DMS 273 (cell line): Measurements from ENCODE around the gene TPM4.
A peak's percentile ranks its signal among the peaks of the same experiment; 100 is the strongest.
"Not testable (repeated sequence)": the region's sequence is repeated elsewhere in the genome, so short reads cannot be mapped to it uniquely, and the experiment has no call there.

ENCODE experiments used
- DNase-seq: peaks from one replicate; lab custom pipeline; 2025; ENCODE audit not compliant: unreplicated experiment; lab: John Stamatoyannopoulos, UW

Gene TPM4

DNA sequence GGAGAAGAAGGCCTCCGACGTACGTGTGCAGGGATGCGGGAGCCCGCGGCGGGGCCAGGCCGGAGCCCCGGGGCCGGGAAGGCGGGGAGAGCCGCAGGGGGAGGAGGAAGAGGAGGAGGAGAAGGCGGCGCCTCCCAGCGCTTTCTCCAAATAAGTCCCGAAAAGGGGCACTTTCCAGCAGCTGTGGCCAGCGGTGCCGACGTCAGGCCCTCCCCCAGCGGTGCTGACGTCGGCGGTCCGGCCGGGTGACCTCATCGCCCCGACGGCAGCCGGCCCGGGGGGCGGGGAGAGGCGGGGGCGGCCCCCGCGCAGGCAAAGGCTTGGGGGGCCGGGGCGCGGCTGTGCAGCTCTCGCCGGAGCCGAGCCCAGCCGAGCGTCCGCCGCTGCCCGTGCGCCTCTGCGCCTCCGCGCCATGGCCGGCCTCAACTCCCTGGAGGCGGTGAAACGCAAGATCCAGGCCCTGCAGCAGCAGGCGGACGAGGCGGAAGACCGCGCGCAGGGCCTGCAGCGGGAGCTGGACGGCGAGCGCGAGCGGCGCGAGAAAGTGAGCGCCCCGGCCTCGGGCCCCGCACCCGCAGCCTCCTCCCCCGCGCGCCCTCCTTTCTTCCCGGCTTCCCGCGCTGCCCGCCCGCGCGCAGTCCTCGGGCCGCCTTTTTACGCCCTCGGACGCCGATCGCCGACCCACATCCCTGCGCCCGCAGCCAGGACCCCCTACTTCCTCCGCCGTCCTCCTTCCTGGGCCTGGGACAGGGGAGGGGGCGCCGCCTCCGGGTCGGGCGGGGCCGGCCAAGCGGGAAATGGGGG, at the start of gene TPM4:
Gene TPM4 (plus strand): TSS at position 342 of the 804 bp plus-strand sequence. CDS start 71 bp downstream, at position 413.
- peak; percentile 92 for DNase-seq

DNA sequence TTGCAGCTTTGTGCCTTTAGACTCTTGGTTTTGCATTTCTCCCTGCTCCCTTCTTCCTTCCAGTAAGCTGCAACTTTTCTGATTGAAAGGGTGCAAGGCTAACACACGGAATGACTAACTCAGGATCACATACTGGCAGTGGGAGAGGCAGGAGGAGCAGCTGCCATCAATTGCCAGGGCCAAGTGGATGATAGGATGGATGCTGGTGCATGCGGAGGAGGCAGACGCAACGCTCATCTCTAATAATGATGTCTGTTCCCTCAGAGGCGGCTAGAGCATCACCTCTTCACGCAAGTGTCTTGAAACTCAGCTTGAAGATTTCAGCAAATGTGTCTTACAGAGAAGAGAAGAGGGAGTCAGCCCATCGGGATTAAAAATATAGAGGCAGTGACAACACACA, 49.5 kb upstream of the TPM4 start:
- no peak for DNase-seq

DNA sequence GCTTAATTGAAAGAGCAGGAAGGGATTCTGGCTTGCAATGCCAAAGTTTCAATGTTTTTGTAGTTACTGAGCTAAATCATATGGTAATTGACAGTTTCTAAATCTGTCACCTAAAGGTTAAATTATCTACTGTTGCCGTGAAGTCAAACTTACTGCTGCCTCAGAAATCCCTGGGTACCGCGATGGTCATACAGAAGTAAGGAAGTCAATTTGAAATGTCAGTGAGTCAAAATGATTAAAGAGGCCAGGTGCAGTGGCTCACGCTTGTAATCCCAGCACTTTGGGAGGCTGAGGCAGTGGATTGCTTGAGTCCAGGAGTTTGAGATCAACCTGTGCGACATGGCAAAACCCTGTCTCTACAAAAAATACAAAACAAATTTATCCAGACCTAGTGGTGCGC, 48.8 kb upstream of the TPM4 start:
- no peak for DNase-seq

DNA sequence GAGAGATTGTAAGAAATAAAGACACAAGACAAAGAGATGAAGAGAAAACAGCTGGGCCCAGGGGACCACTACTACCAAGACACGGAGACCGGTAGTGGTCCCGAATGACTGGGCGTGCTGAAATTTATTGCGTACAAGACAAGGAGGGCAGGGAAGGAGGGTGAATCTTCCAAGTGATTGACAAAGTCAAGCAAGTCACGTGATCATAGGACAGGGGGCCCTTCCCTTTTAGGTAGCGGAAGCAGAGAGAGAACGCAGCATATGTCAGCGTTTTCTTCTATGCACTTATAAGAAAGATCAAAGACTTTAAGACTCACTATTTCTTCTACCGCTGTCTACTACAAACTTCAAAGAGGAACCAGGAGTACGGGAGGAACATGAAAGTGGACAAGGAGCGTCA, 46.1 kb upstream of the TPM4 start:
- not testable (repeated sequence) for DNase-seq

DNA sequence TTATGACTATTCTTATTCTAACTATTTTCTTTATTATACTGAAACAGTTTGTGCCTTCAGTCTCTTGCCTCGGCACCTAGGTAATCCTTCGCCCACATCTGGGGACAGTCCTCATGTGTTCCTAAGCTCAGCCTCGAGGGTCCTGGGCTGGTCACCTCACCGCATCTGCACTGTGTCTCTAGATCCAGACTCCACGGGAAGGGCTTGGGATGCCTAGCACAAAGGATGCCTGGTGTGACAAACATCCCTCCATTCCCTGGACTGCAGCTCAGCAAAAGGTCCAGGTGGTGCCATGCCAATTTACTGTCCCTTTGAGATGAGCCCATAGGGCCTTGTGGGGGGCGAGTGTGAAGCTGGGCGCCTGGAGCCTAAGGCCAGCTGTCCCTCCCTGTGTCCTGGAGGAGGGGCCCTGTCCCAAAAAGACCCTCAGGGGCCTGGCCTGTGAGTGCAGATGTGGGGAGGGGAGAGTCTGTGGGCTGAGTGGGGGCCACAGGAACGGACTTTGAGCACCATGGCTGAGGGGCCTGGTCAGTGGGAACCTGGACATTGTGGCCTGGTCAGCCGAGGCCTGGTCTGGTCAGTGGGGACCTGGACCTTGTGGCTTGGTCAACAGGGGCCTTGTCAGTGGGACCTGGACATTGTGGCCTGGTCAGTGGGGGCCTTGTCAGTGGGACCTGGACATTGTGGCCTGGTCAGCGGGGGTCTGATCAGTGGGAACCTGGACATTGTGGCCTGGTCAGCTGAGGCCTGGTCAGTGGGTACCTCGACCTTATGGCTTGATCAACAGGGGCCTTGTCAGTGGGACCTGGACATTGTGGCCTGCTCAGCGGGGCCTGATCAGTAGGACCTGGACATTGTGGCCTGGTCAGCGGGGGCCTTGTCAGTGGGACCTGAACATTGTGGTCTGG, 45.1 kb upstream of the TPM4 start:
- DNase-seq, result no peak

DNA sequence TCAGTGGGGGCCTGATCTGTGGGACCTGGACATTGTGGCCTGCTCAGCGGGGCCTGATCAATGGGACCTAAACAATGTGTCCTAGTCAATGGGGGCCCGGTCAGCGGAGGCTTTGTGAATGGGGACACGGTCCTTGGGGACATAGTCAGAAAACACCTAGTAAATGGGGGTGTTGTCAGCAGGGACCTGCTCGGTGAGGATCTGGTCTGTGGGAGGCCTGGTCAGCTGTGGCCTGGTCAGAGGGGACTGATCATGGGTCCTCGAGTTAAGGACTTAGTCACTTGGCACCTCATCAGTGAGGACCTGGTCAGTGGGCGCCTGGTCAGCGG, 44.5 kb upstream of the TPM4 start:
- DNase-seq, result no peak

DNA sequence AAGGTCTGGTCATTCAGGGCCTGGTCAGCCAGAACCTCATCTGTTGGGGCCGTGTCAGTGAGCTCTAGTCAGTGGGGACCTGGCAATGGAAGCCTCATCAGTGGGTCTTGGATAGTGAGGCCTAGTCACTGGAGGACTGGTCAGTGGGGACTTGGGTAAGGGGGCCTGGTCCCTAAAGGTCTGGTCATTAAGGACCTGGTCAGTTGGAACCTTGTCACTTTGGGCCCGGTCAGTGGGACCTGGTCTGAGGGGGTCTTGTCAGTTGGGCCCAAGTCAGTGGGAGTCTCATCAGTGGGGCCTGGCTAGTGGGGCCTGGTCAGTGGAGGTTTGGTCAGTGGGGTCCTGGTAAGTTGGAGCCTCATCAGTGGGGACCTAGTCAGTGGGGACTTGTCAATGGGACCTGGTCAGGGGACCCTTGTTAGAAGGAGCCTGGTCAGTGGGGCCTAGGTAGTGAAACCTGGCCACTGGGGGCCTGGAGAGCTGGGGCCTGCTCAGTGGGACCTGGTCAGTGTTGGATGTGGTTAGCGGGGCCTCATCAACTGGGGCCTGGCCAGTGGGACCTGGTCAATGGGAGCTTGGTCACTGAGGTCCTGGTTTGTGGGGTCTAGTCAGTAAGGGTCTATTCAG, 43.7 kb upstream of the TPM4 start:
- DNase-seq, result no peak

DNA sequence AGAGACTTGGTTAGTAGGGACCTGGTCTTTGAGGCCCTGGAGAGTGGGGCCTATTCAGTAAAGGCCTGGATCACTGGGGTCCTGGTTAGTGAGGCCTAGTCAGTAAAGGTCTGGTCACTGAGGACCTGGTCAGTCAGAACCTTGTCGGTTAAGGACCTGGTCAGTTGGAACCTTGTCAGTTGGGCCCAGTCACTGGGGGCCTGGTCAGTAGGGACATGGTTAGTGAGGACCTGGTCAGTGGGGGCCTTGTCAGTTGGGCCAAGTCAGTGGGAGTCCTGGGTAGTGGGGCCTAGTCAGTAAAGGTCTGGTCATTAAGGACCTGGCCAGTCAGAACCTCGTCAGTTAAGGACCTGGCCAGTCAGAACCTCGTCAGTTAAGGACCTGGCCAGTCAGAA, 43.2 kb upstream of the TPM4 start:
- no peak for DNase-seq

DNA sequence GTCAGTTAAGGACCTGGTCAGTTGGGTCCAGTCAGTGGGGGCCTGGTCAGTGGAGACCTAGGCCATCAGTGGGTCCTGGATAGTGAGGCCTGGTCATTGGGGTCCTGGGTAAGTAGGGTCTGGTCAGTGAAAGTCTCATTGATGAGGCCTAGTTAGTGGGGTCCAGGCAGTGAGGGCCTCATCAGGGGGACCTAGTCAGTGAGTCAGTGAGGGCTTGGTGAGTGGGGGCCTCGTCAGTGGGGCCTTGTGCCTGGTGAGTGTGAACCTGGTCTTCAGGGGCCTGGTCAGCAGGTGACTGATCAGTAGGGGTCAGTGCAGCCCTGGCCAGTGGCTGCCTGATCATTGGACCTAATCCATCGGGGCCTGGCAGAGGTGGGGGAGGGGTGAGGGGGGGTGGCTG, 42.6 kb upstream of the TPM4 start:
- DNase-seq, result no peak

DNA sequence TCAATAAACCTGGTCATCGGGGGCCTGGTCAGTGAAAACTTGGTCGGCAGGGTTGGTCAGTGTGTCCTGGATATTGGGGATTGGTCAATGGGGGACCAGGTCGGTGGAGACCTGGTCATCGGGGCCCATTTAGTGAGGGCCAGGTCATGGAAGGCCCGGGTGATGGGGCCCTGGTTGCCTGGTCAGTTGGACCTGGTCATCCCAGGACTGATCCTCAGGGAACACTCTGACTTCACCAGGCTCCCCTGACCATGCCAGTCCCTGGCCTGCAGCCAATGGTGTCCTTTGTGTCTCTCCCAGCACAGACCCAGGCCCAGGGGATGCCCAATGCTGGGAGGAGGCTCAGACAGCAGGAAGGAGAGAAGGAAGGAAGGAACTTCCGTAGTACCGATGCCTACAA, 42.1 kb upstream of the TPM4 start:
- no peak for DNase-seq

DNA sequence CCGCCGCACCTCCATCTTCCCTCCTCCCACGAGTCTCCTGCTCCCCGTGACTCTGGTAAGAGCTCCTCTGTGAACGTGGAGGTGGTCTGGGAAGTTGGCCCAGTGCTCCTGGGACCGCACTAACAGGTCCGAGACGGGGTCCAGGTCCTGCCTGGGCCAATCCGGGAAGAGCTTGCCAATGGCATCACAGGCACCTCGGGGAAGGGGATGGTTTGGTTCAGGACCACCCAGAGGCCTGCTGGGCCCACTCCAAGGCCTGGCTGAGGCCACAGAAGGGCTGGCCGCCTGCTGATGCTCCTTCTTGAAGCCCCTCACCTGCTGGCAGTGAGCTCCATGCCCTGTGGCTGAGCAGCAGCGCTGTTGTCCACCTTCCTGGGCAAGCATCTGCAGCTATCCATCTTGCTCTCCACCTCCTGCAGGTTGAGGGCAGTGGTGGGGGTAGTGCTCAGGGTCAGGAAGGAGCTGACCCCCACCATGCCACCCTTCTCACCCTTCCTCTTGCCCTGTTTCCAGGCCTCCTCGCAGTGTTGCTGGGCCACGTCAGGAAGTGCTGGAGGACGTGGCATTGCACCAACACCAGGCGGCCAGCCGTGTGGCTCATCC, 41.2 kb upstream of the TPM4 start:
- no peak for DNase-seq

DNA sequence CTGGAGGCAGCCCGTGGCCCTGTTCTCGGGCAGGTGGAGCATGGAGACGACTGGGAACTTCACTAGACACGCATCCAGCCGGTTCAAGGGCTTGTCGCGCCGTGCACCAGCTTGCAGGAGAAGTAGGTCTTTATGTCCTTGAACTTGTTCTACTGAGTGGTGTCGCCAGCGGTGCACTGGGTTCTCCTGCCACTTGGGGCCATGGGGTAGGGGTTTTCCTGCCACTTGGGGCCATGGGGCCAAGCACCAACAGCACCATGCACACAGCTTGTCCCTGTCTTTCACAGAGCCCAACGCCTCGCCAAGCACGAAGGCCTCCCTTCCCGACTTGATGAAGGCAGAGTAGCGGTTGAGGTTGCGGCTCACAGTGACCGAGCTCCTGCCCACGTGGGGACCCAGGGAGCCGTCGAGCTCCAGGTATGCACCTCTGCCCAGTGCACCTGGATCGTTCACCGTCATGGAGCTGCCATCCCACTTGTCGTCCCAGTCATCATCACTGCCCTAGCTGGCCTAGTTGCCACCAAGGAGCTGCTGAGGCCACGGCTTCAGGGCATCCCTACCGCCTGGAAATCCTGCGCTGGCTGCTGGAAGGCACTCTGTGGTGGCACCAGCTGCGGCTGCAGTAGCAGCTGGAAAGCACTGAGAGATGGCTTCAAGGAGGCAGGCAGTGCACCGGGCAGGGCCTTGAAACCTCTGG, 40.5 kb upstream of the TPM4 start:
- no peak for DNase-seq

DNA sequence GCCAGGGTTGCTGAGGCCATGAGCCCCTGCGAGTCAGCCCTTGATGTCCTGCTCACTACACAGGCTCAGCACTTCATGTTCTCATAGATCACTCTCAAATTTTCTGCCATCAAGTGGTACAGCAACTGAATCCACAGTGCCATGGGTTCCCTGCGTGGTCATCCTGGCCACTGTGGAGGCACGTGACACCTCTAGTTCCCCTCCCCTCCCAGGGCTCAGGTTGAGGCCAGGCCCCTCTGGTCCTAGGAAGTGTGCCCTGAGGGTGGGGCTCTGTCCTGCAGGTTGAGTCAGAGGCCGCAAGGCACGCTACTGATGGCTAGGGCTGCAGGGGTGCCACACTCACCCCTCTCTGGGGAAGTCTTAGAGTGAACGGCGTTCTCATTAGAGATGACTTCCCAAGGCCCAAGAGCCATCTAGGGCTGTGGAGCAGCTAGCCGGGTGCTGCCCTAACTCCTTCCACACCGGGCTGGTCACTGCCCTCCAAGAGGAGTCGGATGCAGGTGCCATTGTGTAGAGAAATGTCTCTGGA, 39.8 kb upstream of the TPM4 start:
- DNase-seq, result no peak

DNA sequence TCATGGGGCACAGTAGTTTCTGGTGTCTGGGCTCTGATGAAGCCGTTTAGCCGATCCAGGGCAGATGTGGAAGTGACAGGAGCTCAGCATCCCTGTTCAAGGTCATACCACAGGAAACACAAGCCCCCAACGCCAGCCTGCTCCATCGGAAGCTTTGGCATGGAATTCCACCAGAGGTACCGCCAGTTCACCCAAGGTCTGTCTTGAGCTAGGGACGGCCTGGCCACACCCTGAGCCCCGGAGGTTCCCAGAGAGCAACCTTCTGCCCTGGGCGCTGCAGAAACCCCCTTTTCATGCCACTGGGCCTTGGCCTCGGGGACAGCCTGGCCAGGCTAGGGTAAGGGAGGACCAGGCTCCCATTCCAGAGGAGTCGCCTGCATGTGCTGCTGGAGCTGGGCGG, 39.4 kb upstream of the TPM4 start:
- DNase-seq, result no peak

DNA sequence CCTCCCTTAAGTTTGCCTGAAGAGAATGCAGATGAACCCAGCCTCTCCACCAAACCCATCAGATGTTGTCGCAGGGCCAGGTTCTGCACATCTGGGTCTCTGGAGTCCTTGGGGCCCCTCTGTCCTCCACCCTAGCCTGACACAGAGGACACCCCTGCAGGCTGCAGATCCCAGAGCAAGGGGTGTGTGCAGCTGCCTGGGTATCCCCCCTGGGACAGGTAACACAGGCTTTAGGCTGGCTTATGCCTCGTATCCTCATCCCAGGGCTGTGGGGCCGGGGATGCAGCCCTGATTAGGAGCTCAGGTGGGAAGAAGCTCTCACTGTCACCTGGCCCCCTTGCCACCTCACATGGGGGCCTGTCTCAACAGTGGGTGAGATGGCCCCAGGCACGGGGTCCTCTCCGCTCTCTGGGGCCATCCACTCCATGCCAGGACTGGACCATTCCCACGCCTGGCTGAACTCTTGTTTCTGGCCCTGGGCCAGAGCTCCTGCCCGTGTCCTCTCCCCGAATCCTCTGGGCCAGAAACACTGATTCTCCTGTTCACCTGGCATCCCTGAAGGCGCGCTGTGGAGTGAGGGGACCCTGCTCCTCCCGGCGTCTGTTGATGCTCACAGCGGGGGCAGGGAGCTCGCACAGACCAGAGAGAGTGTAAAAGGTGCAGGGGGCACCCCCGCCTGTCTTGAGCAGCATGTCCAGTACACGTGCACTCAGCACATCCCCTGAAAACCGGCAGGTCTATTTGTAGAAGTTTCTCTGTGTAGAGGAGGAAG, 38.7 kb upstream of the TPM4 start:
- DNase-seq, result no peak

DNA sequence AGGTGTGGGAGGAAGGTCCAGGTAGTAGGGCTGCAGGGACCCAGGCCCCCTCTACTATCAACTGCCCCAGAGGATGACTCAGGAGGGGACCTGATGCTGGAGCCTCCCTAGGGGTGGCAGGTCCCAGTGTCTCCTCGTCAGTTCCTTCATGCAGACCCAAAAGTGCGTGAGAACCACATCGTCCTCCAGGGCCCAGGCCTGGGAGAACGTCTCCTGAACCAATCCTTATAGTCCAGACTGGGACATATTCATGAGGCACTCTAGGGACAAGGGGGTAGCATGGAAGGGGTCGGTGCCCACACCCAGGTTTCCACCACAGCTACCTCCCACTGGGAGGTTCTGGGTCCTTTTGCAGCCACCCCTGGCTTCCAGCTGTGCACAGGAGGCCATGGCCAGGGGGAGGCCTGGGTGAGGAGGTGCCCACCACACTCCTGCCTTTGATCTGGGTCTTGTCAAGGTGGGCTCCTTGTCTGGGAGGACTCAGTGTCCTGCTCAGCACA, 38.0 kb upstream of the TPM4 start:
- DNase-seq, result no peak

DNA sequence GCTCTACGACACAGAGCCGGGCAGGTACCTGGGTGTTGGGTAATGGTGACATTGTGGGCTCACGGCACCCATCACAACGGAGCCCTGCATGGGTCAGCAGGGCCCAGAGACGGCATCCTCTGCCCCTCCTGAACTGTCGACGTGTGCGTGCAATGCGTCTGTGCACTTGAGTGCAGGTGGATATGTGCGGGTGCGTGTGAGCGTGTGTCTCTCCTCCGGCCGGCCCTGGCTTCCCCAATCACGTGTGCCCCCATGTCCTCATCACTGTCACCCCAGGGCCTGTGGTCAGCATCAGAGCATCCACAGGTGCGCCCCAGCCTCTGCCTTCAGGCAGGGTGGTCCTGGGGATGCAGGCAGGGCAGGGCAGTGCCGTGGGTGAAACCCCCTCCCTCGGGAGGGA, 37.2 kb upstream of the TPM4 start:
- no peak for DNase-seq

DNA sequence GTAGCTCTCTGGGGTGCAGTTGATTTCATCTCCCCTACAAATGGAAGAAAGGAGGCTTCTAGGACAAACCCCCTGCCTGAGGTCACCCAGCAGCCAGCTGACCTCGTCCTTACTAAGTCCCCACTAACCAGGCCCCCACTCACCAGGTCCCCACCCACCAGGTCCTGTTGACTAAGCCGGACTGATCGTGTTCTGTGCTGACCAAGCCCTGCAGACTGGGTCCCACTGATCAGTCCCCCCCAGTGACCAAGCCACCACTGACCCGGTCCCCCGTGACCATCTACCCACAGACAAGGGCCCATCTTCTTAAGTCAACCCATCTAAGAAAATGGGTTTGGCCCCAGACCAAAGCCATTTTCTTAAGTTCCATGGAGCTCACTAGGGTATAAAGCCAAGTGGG, 36.8 kb upstream of the TPM4 start:
- no peak for DNase-seq

DNA sequence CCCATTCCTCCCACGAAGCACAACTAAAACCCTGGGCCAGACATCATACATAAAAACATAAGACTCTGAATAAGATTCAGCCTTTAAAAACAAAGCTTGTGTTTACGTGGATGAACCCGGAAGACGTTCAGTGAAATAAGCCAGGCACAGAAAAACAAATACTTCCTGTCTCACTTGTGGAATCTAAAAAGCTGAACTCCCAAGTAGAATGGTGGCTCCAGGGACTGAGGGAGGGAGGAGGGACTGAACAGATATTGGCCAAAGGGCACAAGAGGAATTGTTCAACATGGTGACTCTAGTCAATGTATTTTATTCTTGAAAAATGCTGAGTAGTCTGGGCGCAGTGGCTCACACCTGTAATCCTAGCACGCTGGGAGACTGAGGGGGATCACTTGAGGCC, 35.7 kb upstream of the TPM4 start:
- no peak for DNase-seq
